GM06990 (cell line): ENCODE measurements around the gene RRAS2.
"Not testable (repeated sequence)": the region's sequence is repeated elsewhere in the genome, so short reads cannot be mapped to it uniquely, and the experiment has no call there.

Experiments used
- DNase-seq: peaks from one replicate; pipeline ENCODE4 v3.0.0-alpha.2; 2011; ENCODE audit not compliant: insufficient read length; ENCODE audit errors: extremely low read depth
- H3K27me3 ChIP-seq: replicated peaks from 2 replicates; pipeline ENCODE4 v1.6.0; 2011; ENCODE audit warnings: low read length; ENCODE audit not compliant: control insufficient read depth, insufficient read depth
- H3K36me3 ChIP-seq: 2 replicates; pipeline ENCODE4 v1.5.1; 2011; ENCODE audit warnings: low read length; ENCODE audit not compliant: control insufficient read depth, insufficient read depth
- H3K4me3 ChIP-seq: replicated peaks from 2 replicates; pipeline ENCODE4 v1.5.1; 2011; ENCODE audit warnings: low read depth, mild to moderate bottlenecking, control low read depth, low read length
- CTCF ChIP-seq: IDR thresholded peaks from 2 replicates; pipeline ENCODE4 v1.5.1; 2011; ENCODE audit warnings: low read length, control low read depth, mild to moderate bottlenecking, inconsistent platforms; ENCODE audit not compliant: insufficient read depth, poor library complexity, severe bottlenecking

The RRAS2 gene

DNA sequence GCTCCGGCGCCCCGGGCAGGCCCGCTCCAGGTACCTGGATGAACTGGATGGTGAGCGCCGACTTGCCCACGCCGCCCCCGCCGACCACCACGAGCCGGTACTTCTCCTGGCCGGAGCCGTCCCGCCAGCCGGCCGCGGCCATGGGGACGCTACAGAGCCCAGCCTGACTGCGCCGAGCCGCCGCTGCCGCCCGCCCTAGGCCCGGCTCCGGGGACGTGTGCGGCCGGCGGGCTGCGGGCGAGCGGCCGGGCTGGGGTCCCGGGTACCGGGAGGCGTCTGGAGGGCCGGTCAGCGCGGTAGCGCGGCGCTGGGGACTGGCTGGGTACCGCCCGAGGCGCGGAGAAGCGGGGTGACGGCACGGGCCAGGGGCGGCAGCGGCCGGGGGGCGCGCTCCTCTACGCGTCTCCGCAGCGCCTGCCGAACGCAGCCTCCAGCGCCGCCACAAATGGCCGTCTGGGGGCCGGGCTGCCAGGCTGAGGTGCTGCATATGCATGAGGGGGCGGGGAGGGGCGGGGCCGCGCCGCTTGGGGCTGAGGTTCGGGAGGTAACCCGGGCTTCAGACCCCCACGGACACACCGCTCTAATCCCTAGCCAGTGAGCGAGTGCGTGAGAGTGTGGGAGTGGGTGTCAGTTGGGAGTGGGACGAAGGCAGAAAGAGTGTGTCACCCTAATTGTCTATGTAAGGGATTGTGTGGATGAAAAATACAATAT, at the start of gene RRAS2:
Gene RRAS2 (minus strand): TSS at position 455 of the 711 bp plus-strand sequence. CDS start 313 bp downstream, at position 142.
- DNase-seq = peak; percentile 88
- H3K4me3 ChIP-seq = peak within 1 kb of the TSS; percentile 86
- H3K36me3 ChIP-seq = no peaks in the 10 kb centered on the region
- no peaks in the 10 kb centered on the region for H3K27me3 ChIP-seq
- TF ChIP-seq CTCF = no peak

GRCh38 chr11:14408612-14409011, 49.6 kb upstream of the RRAS2 start:
- H3K27me3 ChIP-seq = no peaks in the 10 kb centered on the region
- no peak for DNase-seq
- TF ChIP-seq CTCF = no peak
- no peaks in the 10 kb centered on the region for H3K36me3 ChIP-seq
- no peak overlapping the region for H3K4me3 ChIP-seq

GRCh38 chr11:14406116-14406515, 47.1 kb upstream of the RRAS2 start:
- H3K36me3 ChIP-seq, H3K4me3 ChIP-seq, H3K27me3 ChIP-seq, DNase-seq: not testable (repeated sequence)

DNA sequence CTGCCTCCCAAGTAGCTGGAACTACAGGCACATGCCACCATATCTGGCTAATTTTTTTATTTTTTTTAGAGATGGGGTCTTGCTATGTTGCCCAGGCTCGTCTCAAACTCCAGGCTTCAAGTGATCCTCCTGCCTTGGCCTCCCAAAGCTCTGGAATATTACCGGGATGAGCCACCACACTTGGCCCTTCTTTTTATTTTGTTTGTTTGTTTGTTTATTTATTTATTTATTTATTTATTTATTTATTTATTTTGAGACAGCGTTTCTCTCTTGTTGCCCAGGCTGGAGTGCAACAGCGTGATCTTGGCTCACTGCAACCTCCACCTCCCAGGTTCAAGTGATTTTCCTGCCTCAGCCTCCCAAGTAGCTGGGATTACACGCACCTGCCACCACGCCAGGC, 44.5 kb upstream of the RRAS2 start:
- not testable (repeated sequence) for H3K27me3 ChIP-seq, H3K4me3 ChIP-seq, H3K36me3 ChIP-seq, DNase-seq

- TF ChIP-seq CTCF = no peak
- DNase-seq = no peak
Measured at GRCh38 chr11:14399087-14399486, 40.1 kb upstream of the RRAS2 start.

DNA sequence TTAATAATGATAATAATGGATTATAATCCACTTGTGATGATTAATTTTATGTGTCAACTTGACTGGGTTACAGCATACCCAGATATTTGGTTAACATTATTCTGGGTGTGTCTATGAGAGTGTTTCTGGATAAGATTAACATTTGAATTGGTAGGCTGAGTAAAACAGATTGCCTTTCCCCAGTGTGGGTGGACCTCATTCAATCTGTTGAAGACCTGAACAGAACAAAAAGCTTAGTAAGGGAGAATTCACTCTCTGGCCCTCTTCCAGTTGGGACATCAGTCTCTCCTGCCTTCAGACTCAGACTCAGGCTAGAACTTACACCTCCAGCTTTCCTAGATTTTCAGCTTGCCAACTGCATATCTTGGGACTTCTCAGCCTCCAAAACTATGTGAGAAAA, 37.3 kb upstream of the RRAS2 start:
- no peaks in the 10 kb centered on the region for H3K36me3 ChIP-seq
- peaks cover 2% of the 10 kb centered on the region for H3K27me3 ChIP-seq
- TF ChIP-seq CTCF = no peak
- no peak overlapping the region for H3K4me3 ChIP-seq
- DNase-seq = no peak

More at GRCh38 chr11:14399087-14399486, 40.1 kb upstream of the RRAS2 start:
- Histone ChIP-seq H3K36me3 (no peaks in the 10 kb centered on the region), H3K4me3 (no peak overlapping the region), H3K27me3 (peaks cover 2% of the 10 kb centered on the region)

GRCh38 chr11:14393889-14394288, 34.9 kb upstream of the RRAS2 start:
- no peak for DNase-seq
- Histone ChIP-seq H3K36me3 (no peaks in the 10 kb centered on the region), H3K27me3 (peaks cover 2% of the 10 kb centered on the region), H3K4me3 (no peak overlapping the region)
- no peak for TF ChIP-seq CTCF
